HG02970 (cell line): ENCODE data around the gene SLC22A25.
"Not testable (repeated sequence)": the region's sequence is repeated elsewhere in the genome, so short reads cannot be mapped to it uniquely, and the experiment has no call there.

ENCODE experiments used
- ATAC-seq: cut with Tn5 transposase; IDR thresholded peaks from one replicate; pipeline ENCODE4 v1.9.1; 2021; ENCODE audit warnings: mild to moderate bottlenecking, moderate library complexity, moderate number of reproducible peaks; ENCODE audit not compliant: unreplicated experiment, low FRiP score

Gene SLC22A25

GRCh38 chr11:63243533-63243932, at the start of gene SLC22A25:
SLC22A25 (minus strand) TSS chr11:63243599; CDS start chr11:63229652, 13,947 bp downstream.
- ATAC-seq: no peak

DNA sequence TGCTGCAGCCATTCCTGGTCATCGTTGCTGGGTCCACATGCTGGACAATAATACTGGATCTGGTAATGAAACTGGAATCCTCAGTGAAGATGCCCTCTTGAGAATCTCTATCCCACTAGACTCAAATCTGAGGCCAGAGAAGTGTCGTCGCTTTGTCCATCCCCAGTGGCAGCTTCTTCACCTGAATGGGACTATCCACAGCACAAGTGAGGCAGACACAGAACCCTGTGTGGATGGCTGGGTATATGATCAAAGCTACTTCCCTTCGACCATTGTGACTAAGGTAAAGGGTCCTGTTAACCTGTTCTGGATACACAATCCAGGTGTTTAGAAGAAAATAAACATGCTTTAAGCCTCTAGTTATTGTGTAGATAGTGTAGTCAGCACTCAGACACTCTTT, 46.9 kb upstream of the SLC22A25 start:
- no peak for ATAC-seq

DNA sequence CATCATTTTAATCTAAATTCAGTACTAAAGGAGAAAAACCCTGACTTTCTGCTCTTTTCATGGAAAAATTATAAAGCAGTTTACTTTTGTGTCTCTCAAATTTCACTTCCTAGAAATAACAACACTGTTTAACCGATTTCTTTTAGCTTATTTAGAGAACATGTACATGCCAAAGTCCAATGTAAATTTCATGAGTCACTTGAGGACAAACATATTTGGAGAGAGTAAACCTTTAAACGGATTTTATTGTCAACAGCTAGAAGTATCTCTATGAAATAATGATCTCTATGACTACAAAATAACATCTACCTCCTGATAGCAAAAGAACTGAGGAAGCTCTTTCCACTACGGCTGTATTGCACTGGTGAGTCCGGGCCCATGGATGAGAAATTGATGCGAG, 46.3 kb upstream of the SLC22A25 start:
- no peak for ATAC-seq

- no peak for ATAC-seq
These were observed 39.2 kb upstream of the SLC22A25 start for GRCh38 chr11:63282579-63282978.

DNA sequence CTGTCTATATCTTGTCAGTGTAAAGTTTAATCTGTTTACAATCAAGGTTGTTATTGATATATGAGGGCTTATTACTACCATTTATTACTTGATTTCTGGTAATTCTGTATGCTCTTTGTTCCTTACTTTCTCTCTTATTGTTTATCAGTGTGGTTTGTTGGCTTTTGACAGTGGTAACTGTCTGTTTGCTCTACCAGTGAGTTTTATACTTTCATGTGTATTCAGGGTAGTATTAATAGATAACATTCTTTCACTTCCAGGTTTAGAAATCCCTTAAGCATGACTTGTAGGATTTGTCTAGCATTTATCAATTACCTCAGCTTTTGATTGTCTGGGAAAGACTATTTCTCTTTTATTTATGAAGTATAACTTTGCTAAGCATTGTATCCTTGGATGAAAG, 37.5 kb upstream of the SLC22A25 start:
- no peak for ATAC-seq

- ATAC-seq: no peak
These were observed 34.0 kb upstream of the SLC22A25 start for GRCh38 chr11:63277345-63277943.

GRCh38 chr11:63274776-63275175, 31.4 kb upstream of the SLC22A25 start:
- no peak for ATAC-seq

DNA sequence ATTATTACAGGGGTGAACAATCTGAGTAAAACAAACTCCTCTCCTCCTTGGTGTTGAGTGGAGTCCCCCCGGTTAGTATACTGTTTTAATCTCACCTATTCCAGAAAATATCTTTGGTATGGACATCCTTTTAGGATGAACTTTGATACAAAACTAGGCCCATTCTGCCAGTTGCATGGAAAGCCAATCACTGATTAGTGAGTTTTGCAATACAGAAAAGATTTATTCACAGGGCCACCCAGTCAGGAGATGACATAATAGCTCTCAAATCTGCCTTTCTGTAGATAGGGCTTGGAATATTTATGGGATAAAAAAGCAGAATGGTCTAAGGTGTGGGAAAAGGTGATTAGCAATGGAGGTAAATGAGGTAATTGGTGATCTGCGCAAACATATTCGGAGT, 30.3 kb upstream of the SLC22A25 start:
- no peak for ATAC-seq

DNA sequence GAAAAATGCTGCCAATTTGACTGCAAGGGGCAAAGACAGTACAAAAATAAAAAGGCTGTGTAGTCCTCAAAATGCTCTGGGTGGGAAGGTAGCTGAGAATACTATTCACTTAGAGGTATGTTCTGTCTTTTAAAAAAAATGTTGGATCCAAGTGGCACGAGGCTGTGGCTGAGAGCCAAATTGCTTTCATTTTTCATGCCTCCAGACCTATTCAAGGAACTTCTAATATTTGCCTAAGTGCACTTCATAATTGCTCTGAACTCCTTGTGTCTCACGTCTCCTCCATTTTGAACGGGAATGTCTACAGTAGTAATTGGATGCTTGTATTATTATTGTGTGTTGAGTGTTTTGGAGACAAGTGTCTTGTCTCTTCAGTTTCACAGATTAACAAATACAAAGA, 19.1 kb upstream of the SLC22A25 start:
- ATAC-seq: no peak

GRCh38 chr11:63251312-63251711, 7.9 kb upstream of the SLC22A25 start:
- no peak for ATAC-seq

GRCh38 chr11:63250162-63251050, 7.0 kb upstream of the SLC22A25 start:
- no peak for ATAC-seq

GRCh38 chr11:63248966-63249365, 5.6 kb upstream of the SLC22A25 start:
- ATAC-seq: no peak

DNA sequence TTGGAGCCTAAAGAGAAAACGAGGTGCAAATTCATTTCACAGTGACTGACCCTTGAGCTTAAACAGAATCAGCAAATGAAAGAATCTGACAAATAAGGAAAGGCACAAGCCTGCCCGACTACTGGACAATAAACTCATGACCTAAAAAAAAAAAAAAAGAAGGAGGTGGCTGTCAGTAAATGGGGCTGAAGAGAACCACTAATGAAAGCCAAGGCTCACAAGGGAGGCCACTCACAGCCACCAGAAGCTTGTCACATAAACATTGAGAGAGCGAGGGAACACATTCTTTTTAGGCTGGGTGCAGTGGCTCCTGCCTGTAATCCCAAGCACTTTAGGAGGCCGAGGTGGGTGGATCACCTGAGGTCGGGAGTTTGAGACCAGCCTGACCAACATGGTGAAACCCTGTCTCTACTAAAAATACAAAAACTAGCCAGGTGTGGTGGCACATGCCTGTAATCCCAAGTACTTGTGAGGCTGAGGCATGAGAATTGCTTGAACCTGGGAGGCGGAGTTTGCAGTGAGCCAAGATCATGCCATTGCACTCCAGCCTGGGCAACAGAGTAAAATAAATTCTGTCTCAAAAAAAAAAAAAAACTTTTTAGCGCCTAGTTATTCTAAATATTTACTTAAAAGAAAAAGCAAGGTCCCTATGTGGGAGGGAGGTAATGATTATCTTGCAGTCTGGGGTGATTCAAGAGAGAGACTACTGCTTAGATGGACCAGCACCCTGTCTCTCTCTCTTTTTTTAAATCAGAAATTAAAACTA, 4.0 kb upstream of the SLC22A25 start:
- not testable (repeated sequence) for ATAC-seq

DNA sequence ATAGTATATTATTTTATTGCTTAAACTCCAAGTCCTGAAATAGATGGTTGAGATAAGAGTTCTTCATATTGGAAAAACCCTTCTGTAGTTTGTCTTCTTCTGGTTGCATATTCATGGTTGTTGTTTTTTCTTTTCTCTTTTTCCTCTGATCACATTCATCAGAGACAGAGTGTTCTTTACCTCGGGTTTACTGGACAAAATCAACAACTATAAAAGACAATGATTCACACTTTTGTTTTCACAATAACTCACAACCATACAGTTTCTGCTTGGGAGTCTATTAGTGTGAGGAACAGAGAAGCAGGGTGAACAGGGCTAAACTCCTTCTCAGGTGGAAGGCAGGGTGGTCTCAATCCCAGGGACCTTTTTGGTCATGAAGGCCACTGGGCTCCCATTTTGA, 2.6 kb upstream of the SLC22A25 start:
- ATAC-seq: no peak

GRCh38 chr11:63244862-63245261, 1.5 kb upstream of the SLC22A25 start:
- ATAC-seq: no peak

- ATAC-seq: no peak
These were observed 1.2 kb downstream of the SLC22A25 start for GRCh38 chr11:63242089-63242781.

DNA sequence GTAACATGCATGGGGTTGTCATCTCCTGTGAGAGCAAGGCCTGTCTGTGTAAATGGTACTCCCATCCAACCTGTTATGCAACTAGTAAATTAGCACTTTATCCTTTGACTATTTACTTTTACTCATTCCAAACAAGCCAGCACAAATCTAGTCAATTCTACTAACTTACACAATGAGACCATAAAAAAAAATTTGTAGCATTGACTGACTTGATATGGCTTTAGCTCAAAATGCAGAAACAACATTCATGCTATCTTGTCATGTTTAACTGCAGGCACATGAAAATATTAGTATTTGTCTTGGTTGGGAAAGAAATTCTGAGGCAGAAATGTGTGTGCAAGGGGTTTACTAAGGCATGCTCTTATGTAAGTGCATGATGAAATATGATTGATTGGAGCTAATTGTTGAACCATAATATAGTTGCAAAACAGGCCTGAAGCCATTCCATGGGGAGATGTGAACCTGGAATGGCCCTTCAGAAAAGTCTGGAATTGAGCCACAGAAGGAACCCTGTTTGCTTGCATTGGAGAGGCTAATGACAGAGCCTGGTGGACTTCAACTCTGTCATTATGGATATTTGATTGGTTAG, 2.5 kb downstream of the SLC22A25 start:
- ATAC-seq: no peak

DNA sequence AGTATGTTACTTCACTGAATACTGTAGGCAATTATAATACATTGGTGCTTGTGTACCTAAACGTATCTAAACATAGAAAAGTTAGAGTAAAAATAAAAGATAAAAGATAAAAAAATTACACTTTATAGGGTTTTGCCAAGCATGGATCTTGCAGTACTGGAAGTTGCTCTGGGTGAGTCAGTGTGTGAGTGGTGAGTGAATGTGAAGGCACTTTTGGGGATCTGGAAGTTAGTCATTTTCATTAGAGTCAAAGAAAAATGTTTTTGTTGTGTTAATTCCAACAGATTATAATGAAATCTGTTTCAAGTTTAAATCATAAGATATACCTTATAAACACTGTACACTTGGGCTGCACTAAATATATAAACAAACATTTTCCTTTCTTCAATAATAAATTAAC, 3.3 kb downstream of the SLC22A25 start:
- ATAC-seq: no peak

GRCh38 chr11:63239254-63239653, 4.1 kb downstream of the SLC22A25 start:
- no peak for ATAC-seq

- no peak for ATAC-seq
These were observed 6.0 kb downstream of the SLC22A25 start for GRCh38 chr11:63237413-63237812.
